SK-N-SH (cell line): Measurements from ENCODE around the gene NANOGP8. TPM values are rescaled to one million over a fixed set of nuclear protein-coding genes. Genes with fewer than 3 reads are reported as not detected.

Experiments
- CTCF ChIA-PET: fragments of 300-600, 350-600 bp; formaldehyde crosslinking; extraction: SDS; loops from one replicate; lab custom pipeline; 2021; lab: Yijun Ruan, JAX
- POLR2A ChIA-PET: fragments of 350-600 bp; sonication (Branson Sonifier 250); formaldehyde crosslinking; extraction: SDS; loops from one replicate; lab custom pipeline; 2020; ENCODE audit warnings: antibody characterized with exemption, inconsistent platforms; lab: Yijun Ruan, JAX
- DNase-seq: peaks from one replicate; pipeline ENCODE4 v3.0.0; 2012
- H2AFZ ChIP-seq: fragments of 200-600 bp; sonication (generic); 2 replicates; pipeline ENCODE4 v1.8.1; 2016; ENCODE audit warnings: antibody characterized with exemption, mild to moderate bottlenecking, low read depth
- H3F3A ChIP-seq: fragments of 200-600 bp; sonication (generic); replicated peaks from 2 replicates; pipeline ENCODE3; 2016; ENCODE audit warnings: antibody characterized with exemption, mild to moderate bottlenecking; ENCODE audit not compliant: insufficient read depth
- H3K27ac ChIP-seq, 2 experiments: fragments of 200-500 bp in 1 of 2; fragments of 200-600 bp in 1 of 2; sonication (Bioruptor generic) in 1 of 2; sonication (generic), shearing (Covaris generic) in 1 of 2; 2 replicates each; pipeline versions ENCODE4 v1.5.1 to v1.6.1; 2014 to 2016; ENCODE audit warnings: low read depth in 2 of 2, inconsistent platforms in 1 of 2, low read length in 1 of 2, mild to moderate bottlenecking in 1 of 2, mixed read lengths in 1 of 2
- H3K27me3 ChIP-seq: fragments of 200-600 bp; sonication (generic), shearing (Covaris generic); 2 replicates; pipeline ENCODE4 v1.6.1; 2016; ENCODE audit warnings: mixed run types; ENCODE audit not compliant: insufficient read depth
- H3K36me3 ChIP-seq, 2 experiments: fragments of 200-500 bp in 1 of 2; fragments of 200-600 bp in 1 of 2; sonication (Bioruptor generic) in 1 of 2; sonication (generic) in 1 of 2; replicated peaks in 1 of 2; 2 replicates each; pipeline versions ENCODE3 to v1.5.1; 2014 to 2016; ENCODE audit warnings: low read length in 1 of 2, mild to moderate bottlenecking in 1 of 2; ENCODE audit not compliant: insufficient read depth in 2 of 2, control insufficient read depth in 1 of 2
- H3K4me1 ChIP-seq, 2 experiments: fragments of 200-500 bp in 1 of 2; fragments of 200-600 bp in 1 of 2; sonication (Bioruptor generic) in 1 of 2; sonication (generic), shearing (Covaris generic) in 1 of 2; 2 replicates each; pipeline versions ENCODE4 v1.5.1 to v1.6.1; 2014 to 2016; ENCODE audit warnings: low read depth in 1 of 2, low read length in 1 of 2, mixed run types in 1 of 2; ENCODE audit not compliant: insufficient read depth in 2 of 2, control insufficient read depth in 1 of 2
- H3K4me2 ChIP-seq: fragments of 200-600 bp; sonication (generic), shearing (Covaris generic); 2 replicates; pipeline ENCODE4 v1.6.1; 2017; ENCODE audit warnings: mixed run types
- H3K4me3 ChIP-seq, 2 experiments: fragments of 200-500 bp in 1 of 2; fragments of 200-600 bp in 1 of 2; sonication (Bioruptor generic) in 1 of 2; sonication (generic), shearing (Covaris generic) in 1 of 2; 2 replicates each; pipeline versions ENCODE4 v1.5.1 to v1.8.1; 2014 to 2016; ENCODE audit warnings: low read depth in 2 of 2, inconsistent platforms in 1 of 2, low read length in 1 of 2, mild to moderate bottlenecking in 1 of 2, mixed read lengths in 1 of 2, moderate library complexity in 1 of 2
- H3K79me2 ChIP-seq: fragments of 200-600 bp; sonication (generic); 2 replicates; pipeline ENCODE4 v1.8.1; 2017; ENCODE audit warnings: mild to moderate bottlenecking; ENCODE audit not compliant: insufficient read depth
- H3K9ac ChIP-seq: fragments of 200-600 bp; sonication (generic); 2 replicates; pipeline ENCODE4 v1.6.1; 2017; ENCODE audit warnings: mixed run types
- H3K9me2 ChIP-seq: fragments of 200-600 bp; sonication (generic); 2 replicates; pipeline ENCODE4 v1.6.1; 2017; ENCODE audit warnings: mixed run types
- H3K9me3 ChIP-seq: fragments of 200-600 bp; sonication (generic); 2 replicates; pipeline ENCODE4 v1.6.1; 2017; ENCODE audit warnings: mixed run types, mild to moderate bottlenecking, moderate library complexity
- H4K20me1 ChIP-seq: fragments of 200-600 bp; sonication (generic); 2 replicates; pipeline ENCODE4 v1.6.1; 2017; ENCODE audit warnings: mild to moderate bottlenecking, mixed run types; ENCODE audit not compliant: insufficient read depth
- CHD2 ChIP-seq: fragments of 150-350 bp; IDR thresholded peaks from 2 replicates; pipeline ENCODE4 v1.6.1; 2018; ENCODE audit warnings: low read length; ENCODE audit not compliant: partially characterized antibody
- EP300 ChIP-seq, 2 experiments: IDR thresholded peaks; 2 replicates each; pipeline versions ENCODE4 v1.4.0 to v1.6.1; 2012; ENCODE audit warnings: borderline replicate concordance in 1 of 2, low read depth in 1 of 2, low read length in 1 of 2
- FOSL2 ChIP-seq: IDR thresholded peaks from 2 replicates; pipeline ENCODE4 v1.4.0; 2012; ENCODE audit warnings: low read depth, mild to moderate bottlenecking, moderate library complexity, borderline replicate concordance
- FOXJ3 ChIP-seq: sonication (generic); formaldehyde crosslinking; IDR thresholded peaks from 2 replicates; pipeline ENCODE4 v1.5.1; 2020; ENCODE audit warnings: mild to moderate bottlenecking, missing genetic modification reagents
- GATA2 ChIP-seq: sonication (generic); formaldehyde crosslinking; IDR thresholded peaks from 2 replicates; pipeline ENCODE4 v1.5.0; 2020; ENCODE audit warnings: mild to moderate bottlenecking, missing genetic modification reagents
- MAX ChIP-seq: IDR thresholded peaks from 2 replicates; pipeline ENCODE4 v1.4.0; 2012; ENCODE audit warnings: low read depth
- MXI1 ChIP-seq: IDR thresholded peaks from 2 replicates; pipeline ENCODE4 v1.6.1; 2012; ENCODE audit warnings: mild to moderate bottlenecking, low read depth, low read length, improper control_type of control experiment
- NFIC ChIP-seq: IDR thresholded peaks from 2 replicates; pipeline ENCODE4 v1.4.0; 2012; ENCODE audit warnings: borderline replicate concordance
- PBX3 ChIP-seq: IDR thresholded peaks from 2 replicates; pipeline ENCODE4; 2012
- RCOR1 ChIP-seq: fragments of 150-350 bp; IDR thresholded peaks from 2 replicates; pipeline ENCODE4 v1.6.1; 2017; ENCODE audit warnings: antibody characterized with exemption, low read length
- SIN3A ChIP-seq: IDR thresholded peaks from 2 replicates; pipeline ENCODE4 v1.6.1; 2012; ENCODE audit warnings: low read depth, mild to moderate bottlenecking, low read length, moderate library complexity, borderline replicate concordance
- SMC3 ChIP-seq: IDR thresholded peaks from 2 replicates; pipeline ENCODE4 v1.6.1; 2012; ENCODE audit warnings: low read depth, low read length, improper control_type of control experiment
- TCF12 ChIP-seq: IDR thresholded peaks from 2 replicates; pipeline ENCODE4 v1.4.0; 2012
- TEAD4 ChIP-seq: IDR thresholded peaks from 2 replicates; pipeline ENCODE4 v1.4.0; 2012; ENCODE audit warnings: mild to moderate bottlenecking, borderline replicate concordance; ENCODE audit not compliant: insufficient read depth
- YY1 ChIP-seq: IDR thresholded peaks from 2 replicates; pipeline ENCODE4 v1.4.0; 2012; ENCODE audit warnings: low read depth, mild to moderate bottlenecking
- WGBS: methylation state at CpG from one replicate; pipeline ENCODE4 v1.1.6; 2017; ENCODE audit warnings: low lambda C conversion rate; 5-methylcytosine and 5-hydroxymethylcytosine counted together
- polyA plus RNA-seq, 3 experiments: library from polyadenylated mRNA; depleted of rRNA; stranded (reverse); fragments of >200 nt; gene quantifications; 2 replicates each; pipeline ENCODE4 v1.2.3, GENCODE V29; 2012
- TF ChIP-seq, protein P1 (sequence below): fragments of 150-350 bp; IDR thresholded peaks from 2 replicates; pipeline ENCODE4 v1.6.1; 2017; ENCODE audit warnings: antibody characterized with exemption, low read length, low read depth, borderline replicate concordance

The NANOGP8 gene
- polyA plus RNA-seq, 1 of the 3 experiments (the other 2 are of a cell fraction) = not detected

DNA sequence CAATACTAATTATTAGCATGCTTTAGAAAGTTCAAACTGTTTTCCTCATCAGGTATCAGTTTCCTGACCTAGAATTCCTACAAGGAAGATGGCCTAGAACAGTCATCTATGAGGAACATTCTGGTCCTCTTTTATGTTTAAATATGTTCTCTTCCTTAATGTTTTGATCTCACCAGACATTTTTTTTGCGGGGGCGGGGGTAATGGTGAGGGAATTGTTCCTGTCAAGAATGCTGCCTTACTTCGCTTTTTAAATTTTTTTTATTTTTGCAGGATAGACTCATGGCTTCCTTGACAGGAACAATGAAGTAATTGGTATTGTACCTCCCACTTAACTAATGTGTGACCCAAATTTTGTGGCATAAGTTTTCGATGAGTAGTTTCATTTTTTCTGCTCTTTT, 44.3 kb upstream of the NANOGP8 start:
- no peak overlapping the region; a peak in 1 of 4 replicates for H3K27ac ChIP-seq
- H3K9me2 ChIP-seq = no peaks in the 10 kb centered on the region
- POLR2A ChIA-PET = no interaction called here
- H3F3A ChIP-seq = no peaks in the 10 kb centered on the region
- TF ChIP-seq SIN3A = no peak
- no peak for TF ChIP-seq TEAD4
- no peak for TF ChIP-seq MXI1
- TF ChIP-seq SMC3 = no peak
- TF ChIP-seq, protein P1, sequence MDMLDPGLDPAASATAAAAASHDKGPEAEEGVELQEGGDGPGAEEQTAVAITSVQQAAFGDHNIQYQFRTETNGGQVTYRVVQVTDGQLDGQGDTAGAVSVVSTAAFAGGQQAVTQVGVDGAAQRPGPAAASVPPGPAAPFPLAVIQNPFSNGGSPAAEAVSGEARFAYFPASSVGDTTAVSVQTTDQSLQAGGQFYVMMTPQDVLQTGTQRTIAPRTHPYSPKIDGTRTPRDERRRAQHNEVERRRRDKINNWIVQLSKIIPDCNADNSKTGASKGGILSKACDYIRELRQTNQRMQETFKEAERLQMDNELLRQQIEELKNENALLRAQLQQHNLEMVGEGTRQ = no peak
- TF ChIP-seq FOSL2 = no peak
- TF ChIP-seq RCOR1 = no peak
- TF ChIP-seq FOXJ3 (CRISPR knock-in tag) = no peak
- no peak for TF ChIP-seq YY1
- no peak for TF ChIP-seq GATA2
- no peak for DNase-seq
- no peak overlapping the region for H3K4me2 ChIP-seq
- no peak overlapping the region for H2AFZ ChIP-seq
- H3K27me3 ChIP-seq = no peaks in the 10 kb centered on the region
- H4K20me1 ChIP-seq = no peaks in the 10 kb centered on the region
- H3K9ac ChIP-seq = no peak overlapping the region
- CTCF ChIA-PET = no interaction called here
- H3K9me3 ChIP-seq = no peaks in the 10 kb centered on the region
- H3K36me3 ChIP-seq = no peaks in the 10 kb centered on the region
- no peak overlapping the region for H3K4me3 ChIP-seq
- no peaks in the 10 kb centered on the region for H3K79me2 ChIP-seq
- H3K4me1 ChIP-seq = no peaks in the 10 kb centered on the region; a peak in 1 of 4 replicates
- 73% methylated on average over 4 of the region's 4 CpGs for WGBS

- CTCF ChIA-PET = interaction anchor here (1.2 kb wide), 1 partner anchor 20 kb away, joined by 3 read pairs; no protein-coding TSS in a partner anchor
- Histone ChIP-seq H3K27me3 (no peaks in the 10 kb centered on the region), H2AFZ (no peak overlapping the region), H3K4me3 (no peak overlapping the region), H3K27ac (peak overlapping the region in 1 of 2 experiments; percentile 63; a peak in 1 of 4 replicates), H3K9me3 (no peaks in the 10 kb centered on the region), H3K36me3 (no peaks in the 10 kb centered on the region), H3F3A (no peaks in the 10 kb centered on the region), H3K79me2 (no peaks in the 10 kb centered on the region), H3K4me2 (no peak overlapping the region), H3K9me2 (no peaks in the 10 kb centered on the region), H3K4me1 (no peaks in the 10 kb centered on the region; a peak in 1 of 4 replicates), H3K9ac (no peak overlapping the region), H4K20me1 (no peaks in the 10 kb centered on the region)
- POLR2A ChIA-PET = no interaction called here
- 44% methylated on average over 1 of the region's 1 CpG for WGBS
- DNase-seq = no peak
- TF ChIP-seq RCOR1 = no peak
- TF ChIP-seq PBX3 = no peak; the same call in 1 of the 2 replicates
- TF ChIP-seq CHD2 = no peak
- TF ChIP-seq GATA2 = no peak
- no peak for TF ChIP-seq NFIC
- no peak for TF ChIP-seq MXI1
- TF ChIP-seq FOXJ3 (CRISPR knock-in tag) = no peak
- TF ChIP-seq EP300 (IDR thresholded peaks at IDR 0.05; ENCODE audit: borderline replicate concordance in 1 of 2, low read depth in 1 of 2, low read length in 1 of 2) = peak in 1 of 2 experiments; percentile 21; a peak in 1 of 4 replicates
- TF ChIP-seq TCF12 = peak; percentile 63
- no peak for TF ChIP-seq MAX
These were observed 42.6 kb upstream of the NANOGP8 start for GRCh38 chr15:35127717-35128116.
